Adrenal gland (tissue), 12 donors: ENCODE results near the gene PPP1R12B. TPM values are rescaled to one million over a fixed set of nuclear protein-coding genes. Genes with fewer than 3 reads are reported as not detected.
"Not testable (repeated sequence)": the region's sequence is repeated elsewhere in the genome, so short reads cannot be mapped to it uniquely, and the experiment has no call there.

ENCODE experiments used
- DNase-seq, 7 donors: peaks; one replicate each; pipeline ENCODE4 v3.0.0-alpha.2; 2019 to 2020
- H3K27ac ChIP-seq, 5 donors: fragments of 200-600 bp; sonication (generic) in 4 of 5; 1 replicate in 3 of 5; 2 replicates in 2 of 5; pipeline versions ENCODE4 v1.5.1 to v1.8.0; 2016 to 2020; ENCODE audit warnings: mild to moderate bottlenecking in 1 of 5
- H3K27me3 ChIP-seq: fragments of 200-600 bp; 2 replicates; pipeline ENCODE4 v1.8.0; 2021
- H3K36me3 ChIP-seq, 2 donors: fragments of 200-600 bp; replicated peaks in 1 of 2; 1 replicate in 1 of 2; 2 replicates in 1 of 2; pipeline versions ENCODE4 v1.5.1 to v1.8.0; 2018 to 2022
- H3K4me1 ChIP-seq, 2 donors: fragments of 200-600 bp; replicated peaks in 1 of 2; 1 replicate in 1 of 2; 2 replicates in 1 of 2; pipeline versions ENCODE4 v1.5.1 to v1.8.0; 2018 to 2021
- H3K4me3 ChIP-seq, 4 donors: fragments of 200-600 bp; sonication (generic) in 3 of 4; one replicate each; pipeline ENCODE4 v1.5.1; 2016 to 2018
- H3K9me3 ChIP-seq, 3 donors: fragments of 200-600 bp; sonication (generic) in 1 of 3; replicated peaks in 1 of 3; 1 replicate in 2 of 3; 2 replicates in 1 of 3; pipeline versions ENCODE4 v1.5.1 to v1.8.0; 2016 to 2021
- CTCF ChIP-seq, 6 experiments: fragments of 450-650 bp in 4 of 6; fragments of 200-600 bp in 2 of 6; sonication (generic) in 1 of 6; IDR thresholded peaks; 1 replicate in 5 of 6; 2 replicates in 1 of 6; pipeline versions ENCODE4 v1.5.1 to v1.8.0; 2016 to 2021; ENCODE audit warnings: antibody characterized with exemption in 6 of 6, mild to moderate bottlenecking in 2 of 6, moderate library complexity in 1 of 6
- POLR2A ChIP-seq, 2 donors: fragments of 450-650 bp; IDR thresholded peaks; one replicate each; pipeline ENCODE4 v1.6.1; 2017; ENCODE audit warnings: antibody characterized with exemption in 2 of 2, mild to moderate bottlenecking in 2 of 2, moderate library complexity in 1 of 2
- WGBS, 4 donors: extraction: QIAGEN DNeasy Blood & Tissue Kit in 2 of 4; methylation state at CpG; one replicate each; pipeline versions ENCODE4 v1.1.5 to v1.1.7; 2013 to 2017; 5-methylcytosine and 5-hydroxymethylcytosine counted together
- intact Hi-C, 2 donors: fragments of 100-400 bp; cut with DNase I; formaldehyde crosslinking; loops; one replicate each; pipeline versions ENCODE4 v1.14.1 to v1.15.0; 2022 to 2023
- polyA plus RNA-seq, 3 donors: library from polyadenylated mRNA; stranded (reverse); fragments of 200-250 nt in 2 of 3; fragments of 350-450 nt in 1 of 3; fragmentation: Illumina TruSeq in 1 of 3; extraction: RNeasy Lipid Tissue Mini Kit (QIAGEN cat#74804) in 1 of 3; gene quantifications; one replicate each; pipeline ENCODE4 v1.2.3, GENCODE V29; 2013 to 2014
- total RNA-seq, 9 donors: library from RNA; depleted of rRNA in 4 of 9; stranded (reverse); fragments of >200 nt in 4 of 9; fragments of 120-200 nt in 1 of 9; fragmentation: NEBNext Ultra II Directional in 1 of 9; extraction: Animal tissue kit (Norgen Biotek cat#: 25700) in 1 of 9; gene quantifications; one replicate each; pipeline versions ENCODE4 v1.1.0 to v1.2.4, GENCODE V29; 2013 to 2023
- donor health status: healthy with polysubstance abuse.
- donor health status: Bipolar disorder and iron deficiency.
- donor health status: DM: yes; HTN: yes; CAD: no.
- donor health status: DM: no; HTN: no; CAD: no.
- donor health status: DM: no; HTN: no; CAD: no.
- donor health status: DM: yes; HTN: yes; CAD: no.

Gene PPP1R12B
- total and polyA plus RNA-seq, 12 donors, result 3.0 to 43.9 (median 19.8) TPM

DNA sequence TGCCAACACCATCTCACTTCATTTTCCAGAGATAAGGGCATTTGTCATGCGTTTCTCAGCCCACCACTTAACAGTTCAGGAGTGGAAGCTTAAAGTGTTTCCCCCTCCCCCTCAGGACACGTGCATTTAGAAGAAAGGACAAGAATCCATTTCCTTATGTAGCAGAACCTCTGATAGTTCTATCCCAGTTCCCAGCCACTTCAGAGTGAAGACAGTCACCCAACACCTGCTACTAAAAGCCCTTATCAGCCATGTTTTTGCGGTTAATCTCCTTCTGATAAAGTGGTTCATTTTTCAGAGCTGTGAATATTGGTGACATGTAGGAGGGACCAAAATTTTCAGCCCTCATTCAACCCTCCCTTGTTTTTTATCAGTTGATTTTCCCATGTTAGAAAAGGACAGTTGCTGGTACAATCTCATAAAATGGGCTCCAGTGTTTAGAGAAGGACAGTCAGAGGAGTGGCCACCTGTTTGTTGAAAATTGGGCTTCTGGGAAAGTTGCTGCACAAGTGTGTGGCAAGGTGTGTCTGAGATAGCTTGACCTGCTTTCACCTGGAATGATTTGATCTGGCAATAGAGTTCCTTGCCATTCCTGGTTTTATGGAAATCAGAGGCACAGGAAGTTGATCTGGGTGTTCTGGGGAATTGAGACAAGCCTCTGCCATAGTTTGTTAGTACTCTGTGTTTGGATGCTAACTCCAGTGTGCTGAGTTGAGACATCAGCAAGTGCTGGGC is 114.0 kb downstream of the PPP1R12B start:
- intact Hi-C loops, result no loop called here
- no peak for DNase-seq
- no peak overlapping the region for H3K27ac ChIP-seq
- no peaks in the 10 kb centered on the region for H3K9me3 ChIP-seq
- TF ChIP-seq POLR2A (IDR thresholded peaks at IDR 0.05) (no peak), CTCF (IDR thresholded peaks at IDR 0.05) (no peak)
- no peaks in the 10 kb centered on the region for H3K27me3 ChIP-seq
- WGBS, 4 donors, result 70 to 86% (median 78%) methylated on average over 3 of the region's 3 CpGs
- peaks cover 6 to 28% of the 10 kb centered on the region in 2 donors for H3K4me1 ChIP-seq
- H3K4me3 ChIP-seq, result no peak overlapping the region
- H3K36me3 ChIP-seq, result no peaks in the 10 kb centered on the region

- H3K27ac ChIP-seq, H3K27me3 ChIP-seq, intact Hi-C loops, H3K9me3 ChIP-seq, H3K4me3 ChIP-seq, H3K36me3 ChIP-seq: not testable (repeated sequence)
- 25 to 37% (median 29%) methylated on average over 4 of the region's 4 CpGs for WGBS, 4 donors
- peak in 5 of 6 experiments; percentile 44 to 81 (median 66) for TF ChIP-seq CTCF (IDR thresholded peaks at IDR 0.05)
- peak in 1 of 7 donors; percentile 21 for DNase-seq
- H3K4me1 ChIP-seq, result peaks cover 6 to 28% of the 10 kb centered on the region in 2 donors
Measured at GRCh38 chr1:202464153-202464742, 115.7 kb downstream of the PPP1R12B start.

GRCh38 chr1:202465644-202466270 is 117.3 kb downstream of the PPP1R12B start:
- Histone ChIP-seq H3K4me1 (peaks cover 6 to 18% of the 10 kb centered on the region in 2 donors), H3K27ac (peak overlapping the region in 1 of 5 donors; percentile 34)
- peak in 1 of 7 donors; percentile 7 for DNase-seq
- H3K27me3 ChIP-seq, H3K36me3 ChIP-seq, intact Hi-C loops, H3K9me3 ChIP-seq, H3K4me3 ChIP-seq: not testable (repeated sequence)
- WGBS, 4 donors, result 31 to 38% (median 36%) methylated on average over 3 of the region's 3 CpGs

DNA sequence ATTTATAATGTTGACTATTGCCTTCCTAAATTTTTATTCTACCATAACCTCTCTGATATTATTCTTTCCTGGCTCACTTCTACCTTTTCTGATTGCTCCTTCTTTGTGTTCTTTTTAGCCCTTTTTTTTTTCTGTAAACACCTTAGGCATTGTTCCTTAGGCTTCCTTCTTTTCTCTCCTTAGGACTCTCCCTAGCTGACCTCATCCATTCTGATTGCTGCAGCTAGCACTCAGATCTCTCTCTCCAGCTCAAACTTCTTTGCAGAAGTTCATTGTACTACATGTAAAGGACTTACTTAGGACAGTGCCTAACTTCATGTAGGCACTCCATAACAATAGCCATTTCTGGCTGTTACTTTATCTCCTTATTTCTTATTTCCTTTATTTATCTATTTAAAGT is 117.8 kb downstream of the PPP1R12B start:
- H3K27ac ChIP-seq, DNase-seq, H3K36me3 ChIP-seq, H3K9me3 ChIP-seq, H3K27me3 ChIP-seq, intact Hi-C loops, H3K4me3 ChIP-seq: not testable (repeated sequence)
- peaks cover 6 to 18% of the 10 kb centered on the region in 2 donors for H3K4me1 ChIP-seq

- H3K36me3 ChIP-seq, H3K27me3 ChIP-seq: not testable (repeated sequence)
- 84 to 94% (median 90%) methylated on average over 2 to 3 of the region's 3 CpGs for WGBS, 4 donors
Measured at GRCh38 chr1:202467381-202467780, 118.9 kb downstream of the PPP1R12B start.

GRCh38 chr1:202468695-202469094 is 120.2 kb downstream of the PPP1R12B start:
- 84 to 97% (median 87%) methylated on average over 3 of the region's 3 CpGs for WGBS, 4 donors
- intact Hi-C loops, H3K27ac ChIP-seq, H3K9me3 ChIP-seq, H3K36me3 ChIP-seq, H3K27me3 ChIP-seq, H3K4me3 ChIP-seq: not testable (repeated sequence)
- H3K4me1 ChIP-seq, result peaks cover 6 to 18% of the 10 kb centered on the region in 2 donors
- peak in 1 of 7 donors; percentile 7 for DNase-seq

More at GRCh38 chr1:202467381-202467780, 118.9 kb downstream of the PPP1R12B start:
- peaks cover 6 to 18% of the 10 kb centered on the region in 2 donors for H3K4me1 ChIP-seq
- H3K4me3 ChIP-seq, H3K9me3 ChIP-seq, DNase-seq, H3K27ac ChIP-seq, intact Hi-C loops: not testable (repeated sequence)

DNA sequence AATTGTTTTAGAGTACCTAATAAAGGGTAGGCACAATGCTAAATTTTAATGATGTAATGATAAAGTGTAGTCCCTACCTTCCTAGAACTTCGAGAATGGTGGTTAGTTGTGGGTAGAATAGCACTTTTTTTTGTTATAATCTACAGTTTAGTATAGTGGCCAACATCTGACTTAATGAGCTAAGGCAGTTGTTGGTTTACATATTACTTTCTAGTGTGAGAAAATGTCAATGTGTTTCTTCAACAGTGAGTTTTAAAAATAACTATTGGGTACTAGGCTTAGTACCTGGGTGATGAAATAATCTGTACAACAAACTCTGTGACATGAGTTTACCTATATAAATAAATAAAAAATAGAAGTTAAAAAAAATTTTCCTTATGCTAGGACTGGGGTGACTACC is 120.6 kb downstream of the PPP1R12B start:
- WGBS, 4 donors, result 90 to 95% (median 92%) methylated on average over 1 of the region's 1 CpG
- intact Hi-C loops, result not testable (repeated sequence)

More for the DNA sequence above, 120.6 kb downstream of the PPP1R12B start:
- H3K27ac ChIP-seq, H3K27me3 ChIP-seq, DNase-seq, H3K9me3 ChIP-seq, H3K4me3 ChIP-seq, H3K36me3 ChIP-seq: not testable (repeated sequence)
- peaks cover 6 to 18% of the 10 kb centered on the region in 2 donors for H3K4me1 ChIP-seq
